GM10248 (cell line): ENCODE data around the gene SMAP2.
"Not testable (repeated sequence)": the region's sequence is repeated elsewhere in the genome, so short reads cannot be mapped to it uniquely, and the experiment has no call there.

Experiments used
- CTCF ChIA-PET: fragments of 300-600 bp; sonication (Branson Sonifier 250); formaldehyde crosslinking; extraction: SDS; loops from one replicate; lab custom pipeline; 2021; ENCODE audit warnings: antibody characterized with exemption; lab: Yijun Ruan, JAX
- POLR2A ChIA-PET: fragments of 350-650 bp; sonication (Branson Sonifier 250); formaldehyde crosslinking; extraction: SDS; loops from one replicate; lab custom pipeline; 2020; ENCODE audit warnings: antibody characterized with exemption; lab: Yijun Ruan, JAX
- DNase-seq: peaks from one replicate; pipeline ENCODE4 v3.0.0; 2012; ENCODE audit errors: extremely low spot score
- TF ChIP-seq, protein P1 (sequence below): IDR thresholded peaks from 2 replicates; pipeline ENCODE4 v1.5.1; 2012; ENCODE audit warnings: mild to moderate bottlenecking, low read depth; ENCODE audit errors: extremely low read depth, missing control alignments, control extremely low read depth

Gene SMAP2

DNA sequence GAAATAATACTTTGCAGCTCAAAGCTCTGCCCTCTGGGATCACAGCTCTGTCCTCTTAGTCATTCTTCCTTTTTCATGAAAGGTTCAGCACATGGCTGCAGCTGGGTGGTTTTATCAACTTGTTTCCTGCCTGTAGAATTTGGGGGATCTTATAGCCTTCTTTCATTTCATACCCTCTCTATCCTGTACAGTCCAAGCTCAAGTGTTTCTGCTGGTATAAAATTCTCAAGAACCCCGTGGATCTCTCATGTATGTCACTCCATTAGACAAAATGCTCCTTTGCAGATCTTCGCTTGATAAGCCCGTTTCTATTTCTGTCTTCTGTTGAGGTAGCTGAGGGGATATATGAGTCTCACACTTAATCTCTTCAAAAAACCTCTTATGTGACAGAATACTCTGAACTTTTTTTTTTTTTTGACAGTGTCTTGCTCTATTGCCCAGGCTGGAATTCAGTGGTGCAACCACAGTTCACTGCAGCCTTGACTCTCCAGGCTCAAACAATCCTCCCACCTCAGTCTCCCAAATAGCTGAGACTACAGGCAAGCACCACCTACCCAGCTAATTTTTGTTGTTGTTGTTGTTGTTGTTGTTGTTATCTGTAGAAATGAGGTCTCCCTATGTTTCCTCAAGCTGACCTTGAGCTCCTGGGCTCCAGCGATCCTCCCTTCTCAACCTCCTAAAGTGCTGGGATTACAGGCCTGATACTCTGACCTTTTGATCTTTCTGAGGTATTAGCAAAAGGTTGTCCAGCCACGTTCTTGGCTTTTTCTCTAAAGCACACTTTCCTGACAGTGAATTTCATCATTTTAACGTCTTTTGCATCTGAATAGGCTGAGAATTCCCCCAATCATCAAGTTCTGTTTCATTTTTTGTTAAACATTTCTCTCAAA lies 31.8 kb upstream of the SMAP2 start:
- no peak for DNase-seq
- CTCF ChIA-PET: interaction anchor here (0.7 to 10.1 kb wide), 15 partner anchors 10 to 259 kb away, joined by 3 to 262 read pairs (median 4); partner anchors contain the start of gene COL9A2
- POLR2A ChIA-PET: no interaction called here
- TF ChIP-seq, protein P1, sequence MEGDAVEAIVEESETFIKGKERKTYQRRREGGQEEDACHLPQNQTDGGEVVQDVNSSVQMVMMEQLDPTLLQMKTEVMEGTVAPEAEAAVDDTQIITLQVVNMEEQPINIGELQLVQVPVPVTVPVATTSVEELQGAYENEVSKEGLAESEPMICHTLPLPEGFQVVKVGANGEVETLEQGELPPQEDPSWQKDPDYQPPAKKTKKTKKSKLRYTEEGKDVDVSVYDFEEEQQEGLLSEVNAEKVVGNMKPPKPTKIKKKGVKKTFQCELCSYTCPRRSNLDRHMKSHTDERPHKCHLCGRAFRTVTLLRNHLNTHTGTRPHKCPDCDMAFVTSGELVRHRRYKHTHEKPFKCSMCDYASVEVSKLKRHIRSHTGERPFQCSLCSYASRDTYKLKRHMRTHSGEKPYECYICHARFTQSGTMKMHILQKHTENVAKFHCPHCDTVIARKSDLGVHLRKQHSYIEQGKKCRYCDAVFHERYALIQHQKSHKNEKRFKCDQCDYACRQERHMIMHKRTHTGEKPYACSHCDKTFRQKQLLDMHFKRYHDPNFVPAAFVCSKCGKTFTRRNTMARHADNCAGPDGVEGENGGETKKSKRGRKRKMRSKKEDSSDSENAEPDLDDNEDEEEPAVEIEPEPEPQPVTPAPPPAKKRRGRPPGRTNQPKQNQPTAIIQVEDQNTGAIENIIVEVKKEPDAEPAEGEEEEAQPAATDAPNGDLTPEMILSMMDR: no peak

DNA sequence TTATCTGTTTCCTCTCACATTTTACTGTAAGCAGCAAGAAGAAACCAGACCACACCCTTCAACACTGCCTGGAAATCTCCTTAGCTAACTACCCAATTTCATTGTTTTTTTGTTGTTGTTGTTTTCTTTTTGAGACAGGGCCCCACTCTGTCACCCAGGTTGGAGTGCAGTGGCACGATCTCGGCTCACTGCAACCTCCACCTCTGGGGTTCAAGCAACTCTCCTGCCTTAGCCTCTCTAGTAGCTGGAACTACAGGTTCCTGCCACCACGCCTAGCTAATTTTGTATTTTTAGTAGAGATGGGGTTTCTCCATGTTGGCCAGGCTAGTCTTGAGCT lies 31.2 kb upstream of the SMAP2 start:
- POLR2A ChIA-PET, DNase-seq: not testable (repeated sequence)
- CTCF ChIA-PET: interaction anchor here (1.1 to 10.1 kb wide), 11 partner anchors 10 to 260 kb away, joined by 3 to 262 read pairs (median 11); partner anchors contain the start of gene COL9A2

DNA sequence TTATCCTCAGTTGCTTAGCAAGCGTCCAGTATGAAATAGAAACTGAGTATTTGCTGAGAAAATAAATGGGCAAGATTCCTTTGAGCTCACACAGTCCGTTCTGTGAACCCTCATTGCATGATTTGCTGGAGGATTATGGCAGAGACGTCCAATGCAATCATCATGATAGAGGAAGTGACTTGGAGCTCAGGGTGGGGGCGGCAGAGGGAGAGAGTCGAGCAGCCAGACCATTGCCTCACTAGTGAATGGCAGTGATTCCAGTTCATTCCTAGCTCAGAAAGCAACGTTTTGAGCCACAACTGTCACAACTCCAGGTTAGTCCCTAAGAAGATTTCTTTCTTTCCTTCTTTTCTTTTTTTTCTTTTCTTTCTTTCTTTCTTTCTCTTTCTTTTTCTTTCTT lies 28.9 kb upstream of the SMAP2 start:
- TF ChIP-seq, protein P1: no peak
- ChIA-PET POLR2A (no interaction called here), CTCF (interaction anchor here (0.7 to 8.8 kb wide), 13 partner anchors 8 to 267 kb away, joined by 3 to 168 read pairs (median 5); partner anchors contain the start of gene COL9A2)
- peak; percentile 41 for DNase-seq

DNA sequence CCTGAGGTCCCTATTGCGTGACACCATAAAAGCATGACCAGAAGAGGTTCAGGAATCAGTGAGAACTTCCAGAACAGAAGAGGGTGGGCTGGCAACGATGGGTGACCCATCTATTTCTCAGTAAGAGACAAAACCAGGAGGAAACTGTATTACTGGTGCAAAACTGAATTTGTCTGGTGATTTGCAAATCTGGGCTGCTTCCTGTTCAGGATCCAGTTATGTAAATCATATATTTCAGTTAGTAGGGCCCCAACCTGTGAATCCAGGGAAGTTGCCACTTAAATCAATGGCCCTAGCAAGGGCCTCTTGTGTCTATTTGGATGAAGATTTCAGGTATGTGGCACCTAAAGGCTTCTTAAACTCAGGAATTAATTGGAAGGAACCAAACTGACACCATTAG lies 23.1 kb upstream of the SMAP2 start:
- ChIA-PET POLR2A (no interaction called here), CTCF (interaction anchor here (3.3 to 3.9 kb wide), 2 partner anchors 12 kb away, joined by 31 to 37 read pairs; no protein-coding TSS in a partner anchor)
- TF ChIP-seq, protein P1: no peak
- DNase-seq: no peak

DNA sequence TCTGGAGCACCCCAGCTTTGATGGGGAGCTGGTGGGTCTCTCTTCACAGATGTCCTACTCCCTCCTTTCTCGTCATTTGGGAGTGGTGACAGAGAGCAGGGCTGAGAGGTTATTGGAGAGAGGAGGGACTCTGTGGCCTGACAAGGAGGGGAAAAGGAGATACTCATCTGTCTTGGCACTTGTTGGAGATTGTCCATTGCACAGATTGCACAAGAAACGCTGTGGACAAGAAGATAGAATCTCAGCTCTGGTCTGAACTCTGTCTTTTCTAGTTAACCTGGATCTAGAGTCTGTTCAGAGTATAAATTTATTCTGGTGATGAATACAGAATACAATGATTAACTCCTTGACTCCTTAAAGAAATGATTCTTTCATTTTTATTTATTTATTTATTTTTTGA lies 22.4 kb upstream of the SMAP2 start:
- POLR2A ChIA-PET: no interaction called here

DNA sequence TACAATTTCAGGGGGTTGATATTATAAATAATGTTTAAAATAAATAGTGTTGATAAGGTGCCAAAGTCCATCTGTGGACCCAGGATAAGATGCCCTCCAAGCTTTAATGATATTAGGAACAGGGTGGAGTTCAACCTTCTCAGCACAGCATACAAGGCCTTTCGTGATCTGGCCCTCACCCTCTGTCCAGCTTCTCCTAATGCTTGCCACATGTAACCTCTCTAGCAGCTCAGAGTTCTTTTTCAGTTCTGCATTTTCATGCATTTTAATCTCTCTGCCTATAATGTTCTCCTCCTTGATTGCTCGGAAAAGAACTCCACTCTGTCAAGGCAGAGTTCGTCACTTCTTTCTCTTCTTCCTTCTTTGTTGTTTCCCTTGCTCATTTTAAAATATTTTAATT lies 21.4 kb upstream of the SMAP2 start:
- DNase-seq: peak; percentile 52
- ChIA-PET CTCF (interaction anchor here (0.7 to 5.2 kb wide), 10 partner anchors 8 to 270 kb away, joined by 3 to 31 read pairs (median 6); no protein-coding TSS in a partner anchor), POLR2A (interaction anchor here (1.0 kb wide), 1 partner anchor 33 kb away, joined by 3 read pairs; no protein-coding TSS in a partner anchor)
- TF ChIP-seq, protein P1: no peak

More for the DNA sequence above, 22.4 kb upstream of the SMAP2 start:
- CTCF ChIA-PET: interaction anchor here (2.5 to 5.2 kb wide), 3 partner anchors 12 to 207 kb away, joined by 11 to 31 read pairs (median 26); no protein-coding TSS in a partner anchor
- no peak for DNase-seq
- TF ChIP-seq, protein P1: no peak
